Measurements from ENCODE around the gene ITPR2.
"Not testable (repeated sequence)": the region's sequence is repeated elsewhere in the genome, so short reads cannot be mapped to it uniquely, and the experiment has no call there.

The ITPR2 gene

DNA sequence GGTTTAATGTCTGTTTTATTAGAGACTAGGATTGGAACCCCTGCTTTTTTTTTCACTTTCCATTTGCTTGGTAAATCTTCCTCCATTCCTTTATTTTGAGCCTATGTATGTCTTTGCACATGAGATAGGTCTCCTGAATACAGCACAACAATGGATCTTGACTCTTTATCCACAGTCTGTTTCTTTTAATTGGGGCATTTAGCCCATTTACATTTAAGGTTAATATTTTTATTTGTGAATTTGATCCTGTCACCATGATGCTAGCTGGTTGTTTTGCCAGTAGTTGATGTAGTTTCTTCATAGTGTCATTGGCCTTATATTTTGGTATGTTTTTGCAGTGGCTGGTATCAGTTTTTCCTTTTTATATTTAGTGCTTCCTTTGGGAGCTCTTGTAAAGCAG, 518.9 kb downstream of the ITPR2 start:
- H3K4me1 ChIP-seq (ENCODE audit: control insufficient read depth, insufficient read depth, low read depth, low read length); H2BK15ac ChIP-seq (ENCODE audit: low read depth, poor library complexity, severe bottlenecking); H3K18ac ChIP-seq (ENCODE audit: low read depth in 1 of 2, low read length in 2 of 2); H2AFZ ChIP-seq (ENCODE audit: low read depth, low read length); H3K9me3 ChIP-seq (ENCODE audit: control insufficient read depth, low read length); H2BK120ac ChIP-seq (ENCODE audit: low read depth, low read length); H3K27me3 ChIP-seq (ENCODE audit: control insufficient read depth in 1 of 2, insufficient read depth in 1 of 2, low read length in 2 of 2); H2BK5ac ChIP-seq (ENCODE audit: low read depth, low read length, poor library complexity, severe bottlenecking); H3K14ac ChIP-seq (ENCODE audit: low read length in 2 of 2); H3K4me2 ChIP-seq (ENCODE audit: low read length, poor library complexity, severe bottlenecking); H4K91ac ChIP-seq (ENCODE audit: low read length); H2AK5ac ChIP-seq (ENCODE audit: low read length, severe bottlenecking); H4K8ac ChIP-seq (ENCODE audit: low read length); H3K23ac ChIP-seq (ENCODE audit: low read length in 2 of 2); H2BK12ac ChIP-seq (ENCODE audit: low read length in 2 of 2); H3K4me3 ChIP-seq (ENCODE audit: insufficient read depth in 1 of 2, low read depth in 1 of 2, low read length in 2 of 2); H3K79me1 ChIP-seq (replicated peaks; ENCODE audit: low read length, poor library complexity, severe bottlenecking); H3K27ac ChIP-seq (ENCODE audit: low read length, poor library complexity, severe bottlenecking); DNase-seq; H3K4ac ChIP-seq (ENCODE audit: low read depth in 1 of 2, low read length in 2 of 2); H3K9ac ChIP-seq (ENCODE audit: low read length); H3K36me3 ChIP-seq (ENCODE audit: control insufficient read depth in 1 of 2, insufficient read depth in 2 of 2, low read depth in 1 of 2, low read length in 2 of 2): not testable (repeated sequence)

DNA sequence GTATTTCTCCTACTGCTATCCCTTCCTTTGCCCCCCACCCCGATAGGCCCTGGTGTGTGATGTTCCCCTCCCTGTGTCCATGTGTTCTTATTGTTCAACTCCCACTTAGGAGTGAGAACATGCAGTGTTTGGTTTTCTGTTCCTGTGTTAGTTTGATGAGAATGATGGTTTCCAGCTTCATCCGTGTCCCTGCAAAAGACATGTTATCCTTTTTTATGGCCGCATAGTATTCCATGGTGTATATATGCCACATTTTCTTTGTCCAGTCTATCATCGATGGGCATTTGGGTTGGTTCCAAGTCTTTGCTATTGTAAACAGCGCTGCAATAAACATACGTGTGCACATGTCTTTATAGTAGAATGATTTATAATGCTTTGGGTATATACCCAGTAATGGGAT, 522.5 kb downstream of the ITPR2 start:
- not testable (repeated sequence) for H3K4me1 ChIP-seq (ENCODE audit: control insufficient read depth, insufficient read depth, low read depth, low read length); H2BK120ac ChIP-seq (ENCODE audit: low read depth, low read length); H3K27ac ChIP-seq (ENCODE audit: low read length, poor library complexity, severe bottlenecking); H3K27me3 ChIP-seq (ENCODE audit: control insufficient read depth in 1 of 2, insufficient read depth in 1 of 2, low read length in 2 of 2); H2BK5ac ChIP-seq (ENCODE audit: low read depth, low read length, poor library complexity, severe bottlenecking); H3K9ac ChIP-seq (ENCODE audit: low read length); H4K91ac ChIP-seq (ENCODE audit: low read length); DNase-seq; H3K4me2 ChIP-seq (ENCODE audit: low read length, poor library complexity, severe bottlenecking); H2AFZ ChIP-seq (ENCODE audit: low read depth, low read length); H3K18ac ChIP-seq (ENCODE audit: low read depth in 1 of 2, low read length in 2 of 2); H2AK5ac ChIP-seq (ENCODE audit: low read length, severe bottlenecking); H3K14ac ChIP-seq (ENCODE audit: low read length in 2 of 2); H3K4me3 ChIP-seq (ENCODE audit: insufficient read depth in 1 of 2, low read depth in 1 of 2, low read length in 2 of 2); H4K8ac ChIP-seq (ENCODE audit: low read length); H3K4ac ChIP-seq (ENCODE audit: low read depth in 1 of 2, low read length in 2 of 2); H2BK12ac ChIP-seq (ENCODE audit: low read length in 2 of 2); H3K36me3 ChIP-seq (ENCODE audit: control insufficient read depth in 1 of 2, insufficient read depth in 2 of 2, low read depth in 1 of 2, low read length in 2 of 2); H2BK15ac ChIP-seq (ENCODE audit: low read depth, poor library complexity, severe bottlenecking); H3K79me1 ChIP-seq (replicated peaks; ENCODE audit: low read length, poor library complexity, severe bottlenecking); H3K23ac ChIP-seq (ENCODE audit: low read length in 2 of 2)
- 89% methylated on average over 5 of the region's 6 CpGs for WGBS
- H3K9me3 ChIP-seq (ENCODE audit: control insufficient read depth, low read length), result peaks cover 15% of the 10 kb centered on the region

- H3K36me3 ChIP-seq (ENCODE audit: control insufficient read depth in 1 of 2, insufficient read depth in 2 of 2, low read depth in 1 of 2, low read length in 2 of 2), result no peaks in the 10 kb centered on the region
- no peak overlapping the region for H2BK12ac ChIP-seq (ENCODE audit: low read length in 2 of 2)
- no peaks in the 10 kb centered on the region for H3K79me1 ChIP-seq (replicated peaks; ENCODE audit: low read length, poor library complexity, severe bottlenecking)
- no peak overlapping the region for H3K4me3 ChIP-seq (ENCODE audit: insufficient read depth in 1 of 2, low read depth in 1 of 2, low read length in 2 of 2)
- no peaks in the 10 kb centered on the region for H3K4me1 ChIP-seq (ENCODE audit: control insufficient read depth, insufficient read depth, low read depth, low read length)
- DNase-seq, result no peak
- no peak overlapping the region for H3K9ac ChIP-seq (ENCODE audit: low read length)
- H2AFZ ChIP-seq (ENCODE audit: low read depth, low read length), result no peak overlapping the region
- H2BK5ac ChIP-seq (ENCODE audit: low read depth, low read length, poor library complexity, severe bottlenecking), result no peak overlapping the region
- H4K91ac ChIP-seq (ENCODE audit: low read length), result no peak overlapping the region
- no peak overlapping the region for H3K14ac ChIP-seq (ENCODE audit: low read length in 2 of 2)
- no peak overlapping the region for H4K8ac ChIP-seq (ENCODE audit: low read length)
- no peaks in the 10 kb centered on the region for H3K27me3 ChIP-seq (ENCODE audit: control insufficient read depth in 1 of 2, insufficient read depth in 1 of 2, low read length in 2 of 2)
- no peak overlapping the region for H2BK120ac ChIP-seq (ENCODE audit: low read depth, low read length)
- WGBS, result 56% methylated on average over 3 of the region's 4 CpGs
- no peak overlapping the region for H3K18ac ChIP-seq (ENCODE audit: low read depth in 1 of 2, low read length in 2 of 2)
- no peak overlapping the region for H3K27ac ChIP-seq (ENCODE audit: low read length, poor library complexity, severe bottlenecking)
- no peak overlapping the region for H2BK15ac ChIP-seq (ENCODE audit: low read depth, poor library complexity, severe bottlenecking)
- no peak overlapping the region for H3K23ac ChIP-seq (ENCODE audit: low read length in 2 of 2)
- no peak overlapping the region for H3K4ac ChIP-seq (ENCODE audit: low read depth in 1 of 2, low read length in 2 of 2)
- H3K4me2 ChIP-seq (ENCODE audit: low read length, poor library complexity, severe bottlenecking), result no peak overlapping the region
- peaks cover 15% of the 10 kb centered on the region for H3K9me3 ChIP-seq (ENCODE audit: control insufficient read depth, low read length)
- no peak overlapping the region for H2AK5ac ChIP-seq (ENCODE audit: low read length, severe bottlenecking)
Measured at GRCh38 chr12:26309634-26310033, 523.4 kb downstream of the ITPR2 start.

GRCh38 chr12:26304273-26304672, 528.7 kb downstream of the ITPR2 start:
- H3K36me3 ChIP-seq (ENCODE audit: control insufficient read depth in 1 of 2, insufficient read depth in 2 of 2, low read depth in 1 of 2, low read length in 2 of 2), result no peaks in the 10 kb centered on the region
- H3K23ac ChIP-seq (ENCODE audit: low read length in 2 of 2), result no peak overlapping the region
- H3K14ac ChIP-seq (ENCODE audit: low read length in 2 of 2), result no peak overlapping the region
- H3K4me2 ChIP-seq (ENCODE audit: low read length, poor library complexity, severe bottlenecking), result no peak overlapping the region
- no peak overlapping the region for H3K27ac ChIP-seq (ENCODE audit: low read length, poor library complexity, severe bottlenecking)
- H3K27me3 ChIP-seq (ENCODE audit: control insufficient read depth in 1 of 2, insufficient read depth in 1 of 2, low read length in 2 of 2), result no peaks in the 10 kb centered on the region
- H2BK120ac ChIP-seq (ENCODE audit: low read depth, low read length), result no peak overlapping the region
- H3K4me1 ChIP-seq (ENCODE audit: control insufficient read depth, insufficient read depth, low read depth, low read length), result no peaks in the 10 kb centered on the region
- no peak overlapping the region for H4K8ac ChIP-seq (ENCODE audit: low read length)
- no peak overlapping the region for H4K91ac ChIP-seq (ENCODE audit: low read length)
- H2BK15ac ChIP-seq (ENCODE audit: low read depth, poor library complexity, severe bottlenecking), result no peak overlapping the region
- no peak overlapping the region for H2AK5ac ChIP-seq (ENCODE audit: low read length, severe bottlenecking)
- no peak overlapping the region for H3K18ac ChIP-seq (ENCODE audit: low read depth in 1 of 2, low read length in 2 of 2)
- H3K79me1 ChIP-seq (replicated peaks; ENCODE audit: low read length, poor library complexity, severe bottlenecking), result no peaks in the 10 kb centered on the region
- whole genome bisulfite sequencing, result 83% methylated on average over 1 of the region's 2 CpGs
- no peak overlapping the region for H3K4me3 ChIP-seq (ENCODE audit: insufficient read depth in 1 of 2, low read depth in 1 of 2, low read length in 2 of 2)
- H2BK12ac ChIP-seq (ENCODE audit: low read length in 2 of 2), result no peak overlapping the region
- H3K4ac ChIP-seq (ENCODE audit: low read depth in 1 of 2, low read length in 2 of 2), result no peak overlapping the region
- no peak for DNase-seq
- H2BK5ac ChIP-seq (ENCODE audit: low read depth, low read length, poor library complexity, severe bottlenecking), result no peak overlapping the region
- no peak overlapping the region for H3K9ac ChIP-seq (ENCODE audit: low read length)
- H2AFZ ChIP-seq (ENCODE audit: low read depth, low read length), result no peak overlapping the region
- H3K9me3 ChIP-seq (ENCODE audit: control insufficient read depth, low read length), result peaks cover 9% of the 10 kb centered on the region

Data from mesenchymal stem cell (in vitro differentiated cells and primary cell).